Smooth muscle cell (in vitro differentiated cells): ENCODE data around the gene LRRC14B. TPM values are rescaled to one million over a fixed set of nuclear protein-coding genes. Genes with fewer than 3 reads are reported as not detected.

Experiments
- DNase-seq: peaks from one replicate; lab custom pipeline; 2025; ENCODE audit not compliant: unreplicated experiment; lab: John Stamatoyannopoulos, UW
- H2AFZ ChIP-seq: fragments of 200-600 bp; sonication (generic); 2 replicates; pipeline ENCODE4 v1.6.0; 2016; ENCODE audit warnings: antibody characterized with exemption, low read depth, mild to moderate bottlenecking
- H3F3A ChIP-seq: fragments of 200-600 bp; sonication (generic); 2 replicates; pipeline ENCODE4 v1.6.0; 2017; ENCODE audit warnings: antibody characterized with exemption, low read depth
- H3K27ac ChIP-seq: fragments of 200-600 bp; sonication (generic); 2 replicates; pipeline ENCODE4 v1.5.1; 2016; ENCODE audit warnings: low read depth, mild to moderate bottlenecking
- H3K27me3 ChIP-seq: fragments of 200-600 bp; sonication (generic); 2 replicates; pipeline ENCODE4 v1.6.1; 2016; ENCODE audit warnings: low read depth, mild to moderate bottlenecking
- H3K36me3 ChIP-seq: fragments of 200-600 bp; sonication (generic); 2 replicates; pipeline ENCODE4 v1.5.1; 2016; ENCODE audit warnings: low read depth
- H3K4me1 ChIP-seq: fragments of 200-600 bp; sonication (generic); 2 replicates; pipeline ENCODE4 v1.5.1; 2016; ENCODE audit warnings: low read depth
- H3K4me2 ChIP-seq: fragments of 200-600 bp; sonication (generic); 2 replicates; pipeline ENCODE4 v1.6.0; 2016; ENCODE audit warnings: mild to moderate bottlenecking
- H3K4me3 ChIP-seq: fragments of 200-600 bp; sonication (generic); 2 replicates; pipeline ENCODE4 v1.5.1; 2016; ENCODE audit warnings: mild to moderate bottlenecking
- H3K79me2 ChIP-seq: fragments of 200-600 bp; sonication (generic); 2 replicates; pipeline ENCODE4 v1.6.0; 2016; ENCODE audit warnings: low read depth, mild to moderate bottlenecking
- H3K9ac ChIP-seq: fragments of 200-600 bp; sonication (generic); 2 replicates; pipeline ENCODE4 v1.6.0; 2016; ENCODE audit warnings: low read depth
- H3K9me3 ChIP-seq: fragments of 200-600 bp; sonication (generic); replicated peaks from 2 replicates; pipeline ENCODE4 v1.5.1; 2016; ENCODE audit warnings: low read depth
- H4K20me1 ChIP-seq: fragments of 200-600 bp; sonication (generic); 2 replicates; pipeline ENCODE4 v1.6.0; 2016; ENCODE audit warnings: low read depth
- WGBS: methylation state at CpG from one replicate; pipeline ENCODE4 v1.1.7; 2016; ENCODE audit warnings: low lambda C conversion rate; 5-methylcytosine and 5-hydroxymethylcytosine counted together
- polyA plus RNA-seq: library from polyadenylated mRNA; unstranded; fragments of >200 nt; fragmentation: Nextera tagmentation; extraction: Ambion mirVana; gene quantifications from 2 replicates; pipeline ENCODE4 v1.2.1, GENCODE V29; 2016
- total RNA-seq: library from RNA; depleted of rRNA; stranded (reverse); fragments of >200 nt; gene quantifications from 2 replicates; pipeline ENCODE4 v1.2.3, GENCODE V29; 2014
- TF ChIP-seq, protein P1 (sequence below): fragments of 200-600 bp; sonication (generic); IDR thresholded peaks from 2 replicates; pipeline ENCODE4 v1.5.1; 2017; ENCODE audit warnings: borderline replicate concordance, mild to moderate bottlenecking, antibody characterized with exemption; ENCODE audit not compliant: insufficient read depth, poor library complexity, severe bottlenecking

The LRRC14B gene
- total and polyA plus RNA-seq, 2 experiments from 2014 or later: not detected

DNA sequence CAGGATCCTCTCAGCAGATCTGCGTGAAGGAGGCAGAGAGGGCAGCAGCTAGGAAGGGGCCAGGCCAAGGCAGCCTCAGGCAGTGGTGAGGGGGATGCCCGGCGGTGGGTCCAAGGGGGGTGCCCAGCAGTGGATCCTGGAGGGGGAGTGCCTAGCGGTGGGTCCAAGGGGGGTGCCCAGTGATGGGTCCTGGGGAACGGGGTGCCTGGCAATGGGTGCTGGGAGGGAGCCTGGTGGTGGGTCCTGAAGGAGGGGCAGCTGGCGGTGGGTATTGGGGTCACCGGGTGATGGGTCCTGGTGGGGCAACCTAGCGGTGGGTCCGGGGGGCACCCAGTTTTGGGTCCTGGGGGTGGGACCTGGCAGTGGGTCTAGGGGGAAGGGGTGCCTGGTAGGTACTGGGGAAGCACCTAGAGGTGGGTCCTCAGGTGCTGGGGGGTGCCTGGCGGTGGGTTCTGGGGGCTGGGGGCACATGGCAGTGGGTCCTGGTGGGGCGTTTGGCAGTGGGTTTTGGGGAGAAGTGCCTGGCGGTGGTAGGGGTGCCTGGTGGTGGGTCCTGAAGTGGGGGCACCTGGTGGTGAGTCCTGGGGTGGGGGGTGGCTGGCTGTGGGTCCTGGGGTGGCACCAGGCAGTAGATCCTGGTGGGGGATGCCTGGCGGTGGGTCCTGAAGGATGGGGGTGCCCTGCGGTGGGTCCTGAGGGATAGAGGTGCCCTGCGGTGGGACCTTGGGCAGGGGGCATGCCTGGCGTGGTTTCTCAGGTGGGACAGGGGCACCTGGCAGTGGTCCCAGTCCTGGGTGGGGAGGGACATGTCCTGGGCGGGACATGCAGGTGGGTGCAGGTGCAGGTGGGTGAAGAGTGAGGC is 1.9 kb downstream of the LRRC14B start:
- no peak for DNase-seq
- H3K27ac ChIP-seq: no peak overlapping the region
- H2AFZ ChIP-seq: no peak overlapping the region
- H3F3A ChIP-seq: no peaks in the 10 kb centered on the region
- no peaks in the 10 kb centered on the region for H3K9me3 ChIP-seq
- 94% methylated on average over 12 of the region's 17 CpGs for WGBS
- TF ChIP-seq, protein P1, sequence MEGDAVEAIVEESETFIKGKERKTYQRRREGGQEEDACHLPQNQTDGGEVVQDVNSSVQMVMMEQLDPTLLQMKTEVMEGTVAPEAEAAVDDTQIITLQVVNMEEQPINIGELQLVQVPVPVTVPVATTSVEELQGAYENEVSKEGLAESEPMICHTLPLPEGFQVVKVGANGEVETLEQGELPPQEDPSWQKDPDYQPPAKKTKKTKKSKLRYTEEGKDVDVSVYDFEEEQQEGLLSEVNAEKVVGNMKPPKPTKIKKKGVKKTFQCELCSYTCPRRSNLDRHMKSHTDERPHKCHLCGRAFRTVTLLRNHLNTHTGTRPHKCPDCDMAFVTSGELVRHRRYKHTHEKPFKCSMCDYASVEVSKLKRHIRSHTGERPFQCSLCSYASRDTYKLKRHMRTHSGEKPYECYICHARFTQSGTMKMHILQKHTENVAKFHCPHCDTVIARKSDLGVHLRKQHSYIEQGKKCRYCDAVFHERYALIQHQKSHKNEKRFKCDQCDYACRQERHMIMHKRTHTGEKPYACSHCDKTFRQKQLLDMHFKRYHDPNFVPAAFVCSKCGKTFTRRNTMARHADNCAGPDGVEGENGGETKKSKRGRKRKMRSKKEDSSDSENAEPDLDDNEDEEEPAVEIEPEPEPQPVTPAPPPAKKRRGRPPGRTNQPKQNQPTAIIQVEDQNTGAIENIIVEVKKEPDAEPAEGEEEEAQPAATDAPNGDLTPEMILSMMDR: no peak
- H3K79me2 ChIP-seq: no peaks in the 10 kb centered on the region
- H3K4me2 ChIP-seq: no peak overlapping the region
- H3K4me3 ChIP-seq: no peak overlapping the region
- no peaks in the 10 kb centered on the region for H3K36me3 ChIP-seq
- peaks cover 3% of the 10 kb centered on the region for H3K4me1 ChIP-seq
- H3K27me3 ChIP-seq: no peaks in the 10 kb centered on the region
- peaks cover 4% of the 10 kb centered on the region for H4K20me1 ChIP-seq
- H3K9ac ChIP-seq: no peak overlapping the region

DNA sequence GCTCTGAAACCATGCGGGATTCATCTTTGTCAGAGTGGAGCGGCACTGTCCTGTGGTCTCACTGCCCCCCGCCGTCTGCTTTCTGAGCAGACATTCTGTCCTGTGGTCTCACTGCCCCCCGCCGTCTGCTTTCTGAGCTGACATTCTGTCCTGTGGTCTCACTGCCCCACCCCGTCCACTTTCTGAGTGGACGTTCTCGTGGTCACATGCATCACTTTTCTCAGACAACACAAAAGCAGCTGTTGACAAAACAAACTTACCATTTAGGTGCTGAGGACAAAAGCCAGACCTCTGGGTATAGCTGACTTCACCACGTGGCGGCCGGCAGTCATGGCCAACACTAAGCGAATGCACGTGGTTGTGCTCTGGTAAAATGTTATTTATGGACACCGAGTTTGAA is 2.8 kb downstream of the LRRC14B start:
- H3K36me3 ChIP-seq: no peaks in the 10 kb centered on the region
- 73% methylated on average over 15 of the region's 15 CpGs for WGBS
- no peak overlapping the region for H3K4me3 ChIP-seq
- H3K4me1 ChIP-seq: no peaks in the 10 kb centered on the region
- DNase-seq: no peak
- no peaks in the 10 kb centered on the region for H3K79me2 ChIP-seq
- no peak overlapping the region for H3K4me2 ChIP-seq
- peaks cover 4% of the 10 kb centered on the region for H4K20me1 ChIP-seq
- H2AFZ ChIP-seq: no peak overlapping the region
- H3K9me3 ChIP-seq: no peaks in the 10 kb centered on the region
- H3K27me3 ChIP-seq: no peaks in the 10 kb centered on the region
- TF ChIP-seq, protein P1: no peak
- no peak overlapping the region for H3K27ac ChIP-seq
- H3K9ac ChIP-seq: no peak overlapping the region
- H3F3A ChIP-seq: no peaks in the 10 kb centered on the region

DNA sequence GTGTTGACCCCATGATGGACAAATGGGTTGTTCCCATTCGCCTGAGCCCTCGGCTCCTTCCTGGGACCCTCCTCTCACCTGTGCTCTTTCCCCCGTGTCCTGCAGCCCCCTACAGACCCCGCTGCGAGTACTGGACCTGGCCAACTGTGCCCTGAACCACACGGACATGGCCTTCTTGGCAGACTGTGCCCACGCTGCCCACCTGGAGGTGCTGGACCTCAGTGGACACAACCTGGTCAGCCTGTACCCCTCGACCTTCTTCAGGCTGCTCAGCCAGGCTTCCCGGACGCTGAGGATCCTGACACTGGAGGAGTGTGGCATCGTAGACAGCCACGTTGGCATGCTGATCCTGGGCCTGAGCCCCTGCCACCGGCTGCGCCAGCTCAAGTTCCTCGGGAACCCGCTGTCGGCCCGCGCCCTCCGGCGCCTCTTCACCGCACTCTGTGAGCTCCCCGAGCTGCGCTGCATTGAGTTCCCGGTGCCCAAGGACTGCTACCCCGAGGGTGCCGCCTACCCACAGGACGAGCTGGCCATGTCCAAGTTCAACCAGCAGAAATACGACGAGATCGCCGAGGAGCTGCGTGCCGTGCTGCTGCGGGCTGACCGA is 3.4 kb downstream of the LRRC14B start:
- Histone ChIP-seq H3K79me2 (no peaks in the 10 kb centered on the region), H3K4me2 (no peak overlapping the region), H3K36me3 (no peaks in the 10 kb centered on the region), H3K4me3 (no peak overlapping the region), H3K9me3 (no peaks in the 10 kb centered on the region), H4K20me1 (peaks cover 9% of the 10 kb centered on the region), H3K27ac (no peak overlapping the region), H3K4me1 (no peaks in the 10 kb centered on the region), H3K9ac (no peak overlapping the region), H2AFZ (no peak overlapping the region), H3F3A (no peaks in the 10 kb centered on the region), H3K27me3 (no peaks in the 10 kb centered on the region)
- no peak for DNase-seq
- TF ChIP-seq, protein P1: no peak
- 94% methylated on average over 36 of the region's 36 CpGs for WGBS
